LNCaP clone FGC (cell line): ENCODE results near the gene SPIB.

Experiments
- DNase-seq: peaks from one replicate; pipeline ENCODE4 v3.0.0-alpha.2; 2011; ENCODE audit warnings: low read depth
- H3K4me3 ChIP-seq: 2 replicates; pipeline ENCODE4 v1.5.1; 2011; ENCODE audit warnings: mild to moderate bottlenecking, low read depth, low read length, control low read depth
- CTCF ChIP-seq: IDR thresholded peaks from 2 replicates; pipeline ENCODE4 v1.5.1; 2012; ENCODE audit warnings: mild to moderate bottlenecking; ENCODE audit not compliant: control insufficient read depth, insufficient read depth; ENCODE audit errors: extremely low read depth

The SPIB gene

GRCh38 chr19:50455992-50456391 lies 37.3 kb downstream of the SPIB start:
- no peak for DNase-seq
- TF ChIP-seq CTCF = no peak
- H3K4me3 ChIP-seq = no peak overlapping the region

- TF ChIP-seq CTCF = no peak
- no peak overlapping the region for H3K4me3 ChIP-seq
- DNase-seq = no peak
Measured at GRCh38 chr19:50457300-50457699, 38.6 kb downstream of the SPIB start.

GRCh38 chr19:50458396-50459066 lies 39.8 kb downstream of the SPIB start:
- H3K4me3 ChIP-seq = no peak overlapping the region
- no peak for TF ChIP-seq CTCF
- DNase-seq = no peak

DNA sequence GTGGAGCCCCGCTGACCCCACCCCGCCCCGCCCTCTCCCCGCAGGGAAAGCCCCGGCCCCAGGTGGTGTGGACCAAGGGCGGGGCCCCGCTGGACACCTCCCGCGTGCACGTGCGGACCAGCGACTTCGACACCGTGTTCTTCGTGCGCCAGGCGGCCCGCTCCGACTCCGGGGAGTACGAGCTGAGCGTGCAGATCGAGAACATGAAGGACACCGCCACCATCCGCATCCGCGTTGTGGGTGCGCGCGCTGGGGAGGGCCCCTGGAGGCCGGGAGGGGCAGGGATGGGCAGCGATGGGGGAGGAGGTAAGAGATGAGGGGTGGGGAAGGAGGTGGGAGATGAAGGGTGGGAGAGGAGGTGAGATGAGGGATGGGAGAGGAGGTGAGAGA lies 40.3 kb downstream of the SPIB start:
- H3K4me3 ChIP-seq = no peak overlapping the region
- no peak for TF ChIP-seq CTCF
- DNase-seq = no peak

GRCh38 chr19:50459638-50460037 lies 40.9 kb downstream of the SPIB start:
- TF ChIP-seq CTCF = no peak
- no peak overlapping the region for H3K4me3 ChIP-seq
- no peak for DNase-seq

DNA sequence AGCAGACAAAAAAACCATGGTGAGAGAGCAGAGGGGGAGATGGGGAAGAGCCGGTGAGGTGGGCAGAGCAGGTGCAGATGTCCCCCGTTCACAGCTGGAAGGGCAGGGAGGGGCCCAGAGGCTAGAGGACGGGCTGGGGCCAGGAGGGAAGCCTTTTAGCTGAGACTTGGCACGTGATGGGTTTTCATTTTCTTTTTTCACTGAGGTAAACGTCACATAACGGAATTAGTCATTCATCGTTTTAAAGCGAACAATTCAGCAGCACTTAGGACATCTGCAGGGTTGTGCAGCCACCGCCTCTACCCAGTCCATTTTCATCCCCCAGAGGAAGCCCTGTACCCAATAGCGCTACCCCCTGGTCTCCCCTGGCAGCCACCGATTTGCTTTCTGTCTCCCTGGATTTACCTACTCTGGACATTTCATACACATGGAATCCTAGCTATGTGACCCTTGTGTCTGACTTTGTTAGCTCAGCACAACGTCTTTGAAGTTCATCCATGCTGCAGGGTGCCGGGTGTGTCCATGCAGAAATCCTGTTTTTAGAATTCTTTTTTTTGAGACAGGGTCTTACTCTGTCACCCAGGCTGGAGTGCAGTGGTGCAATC lies 41.5 kb downstream of the SPIB start:
- H3K4me3 ChIP-seq = no peak overlapping the region
- DNase-seq = no peak
- TF ChIP-seq CTCF = no peak
